ENCODE measurements around the gene PRR20C.
"Not testable (repeated sequence)": the region's sequence is repeated elsewhere in the genome, so short reads cannot be mapped to it uniquely, and the experiment has no call there.

Gene PRR20C

DNA sequence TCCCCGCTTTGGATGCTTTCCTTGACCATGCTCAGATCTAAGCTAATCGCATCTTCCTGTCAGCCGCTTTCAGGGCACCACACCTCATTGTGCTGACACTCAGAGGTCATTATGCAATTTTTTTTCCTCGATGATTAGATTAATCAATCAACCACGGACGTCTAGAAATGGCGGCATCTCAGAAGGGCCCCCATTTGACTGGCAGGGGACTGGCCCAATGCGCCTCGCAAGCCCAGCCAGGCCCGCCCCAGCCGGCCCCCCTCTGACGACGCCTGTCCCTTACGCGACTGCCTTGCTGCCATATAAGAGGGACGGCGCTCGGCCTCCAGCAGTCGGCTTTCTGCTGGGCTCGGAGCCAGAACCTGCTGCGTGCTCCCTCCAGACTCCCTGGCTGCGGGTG lies at the start of gene PRR20C:
Gene PRR20C, plus strand, starts transcription at position 301 of the 400 bp plus-strand sequence. CDS start 387 bp downstream, outside the sequence.
- DNase-seq (ENCODE audit: low read depth in 2 of 3, low spot score in 1 of 3): not testable (repeated sequence)

DNA sequence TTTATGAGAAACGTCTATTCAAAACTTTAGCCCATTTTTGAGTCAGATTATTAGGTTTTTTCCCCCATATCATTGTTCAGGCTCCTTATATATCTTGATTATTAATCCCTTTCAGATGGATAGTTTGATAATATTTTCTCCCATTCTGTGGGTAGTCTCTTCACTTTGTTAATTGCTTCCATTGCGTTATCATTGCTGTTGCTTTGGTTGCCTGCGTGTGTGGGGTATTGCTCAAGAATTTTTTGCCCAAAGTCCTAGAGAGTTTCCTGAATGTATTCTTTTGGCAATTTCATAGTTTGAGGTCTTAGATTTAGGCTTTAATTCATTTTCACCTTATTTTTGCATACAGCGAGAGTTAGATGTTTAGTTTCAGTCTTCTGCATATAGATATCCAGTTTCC lies 38.9 kb upstream of the PRR20C start:
- DNase-seq (ENCODE audit: low read depth in 2 of 3, low spot score in 1 of 3): no peak

DNA sequence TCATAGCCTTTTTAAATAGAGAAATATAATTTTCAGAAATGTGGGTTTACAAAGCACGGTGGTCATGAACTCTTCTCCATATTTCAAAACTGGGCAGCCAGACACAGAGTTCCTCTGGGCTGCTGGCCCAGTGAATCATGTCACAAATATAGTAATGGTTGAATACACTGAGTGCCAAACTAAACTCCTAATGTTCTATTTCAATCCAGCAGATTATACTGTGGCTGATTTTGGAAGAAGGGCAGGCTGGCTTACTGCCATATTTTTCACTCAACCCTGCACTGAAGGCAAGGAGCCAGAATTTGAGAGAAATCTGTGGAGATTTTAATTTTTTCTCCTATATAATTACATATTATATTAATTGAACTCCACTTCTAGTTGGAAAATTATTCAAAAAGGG lies 30.2 kb upstream of the PRR20C start:
- DNase-seq (ENCODE audit: low read depth in 2 of 3, low spot score in 1 of 3): no peak

DNA sequence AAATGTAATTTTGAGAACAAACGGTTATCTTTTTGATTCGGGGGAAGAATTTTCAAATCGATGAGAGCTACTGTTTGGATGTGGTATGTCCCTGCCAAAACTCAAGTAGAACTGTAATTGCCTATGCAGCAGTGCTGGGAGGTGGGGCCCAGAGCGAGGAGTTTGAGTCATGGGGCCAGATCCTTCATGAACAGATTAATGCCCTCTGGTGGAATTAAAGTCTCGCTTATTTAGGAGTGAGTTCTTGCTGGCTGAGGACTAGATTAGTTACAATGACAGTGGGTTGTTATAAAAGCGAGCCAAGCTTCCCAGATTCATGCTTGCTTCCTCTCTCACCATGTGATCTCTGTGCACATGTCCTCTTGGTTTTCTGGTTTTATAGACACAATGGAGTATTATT lies 25.0 kb upstream of the PRR20C start:
- no peak for DNase-seq (ENCODE audit: low read depth in 2 of 3, low spot score in 1 of 3)

DNA sequence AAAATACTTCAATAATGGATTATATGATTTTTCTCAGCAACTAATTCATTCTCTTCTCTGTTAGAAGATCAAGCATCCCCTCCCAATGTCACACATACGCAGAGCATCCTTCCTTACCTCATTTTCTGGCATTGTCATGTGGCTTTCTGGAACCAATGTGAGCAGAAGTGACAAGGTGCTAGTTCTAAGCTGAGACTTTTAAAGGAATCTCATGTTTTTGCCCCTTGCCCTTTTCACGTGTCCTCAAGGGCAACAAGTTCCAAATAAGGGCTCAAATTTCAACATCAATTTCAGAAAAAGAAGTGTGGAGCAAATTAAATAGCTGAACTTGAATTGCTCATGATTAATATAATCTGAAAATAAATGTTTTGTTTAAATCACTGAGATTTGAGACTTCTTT lies 17.8 kb upstream of the PRR20C start:
- DNase-seq (ENCODE audit: low read depth in 2 of 3, low spot score in 1 of 3): no peak

DNA sequence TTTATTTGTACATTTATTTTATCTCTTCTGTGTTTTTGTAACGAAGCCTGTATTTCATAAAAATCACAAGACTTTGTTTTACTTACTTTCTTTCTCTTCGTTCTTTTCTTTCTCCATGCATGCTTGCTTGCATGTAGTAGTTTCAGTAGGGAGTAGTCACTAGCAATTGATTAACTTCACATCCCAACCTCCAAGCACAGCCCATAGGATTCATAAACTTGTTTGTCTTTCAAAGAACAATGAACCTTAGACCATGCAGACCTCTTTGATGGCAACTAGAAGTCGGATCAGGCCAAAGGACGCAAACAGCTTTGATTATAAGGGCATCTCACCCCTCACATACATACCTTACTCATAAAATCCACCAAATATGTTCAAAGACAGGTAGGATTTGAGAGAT lies 16.3 kb upstream of the PRR20C start:
- no peak for DNase-seq (ENCODE audit: low read depth in 2 of 3, low spot score in 1 of 3)

DNA sequence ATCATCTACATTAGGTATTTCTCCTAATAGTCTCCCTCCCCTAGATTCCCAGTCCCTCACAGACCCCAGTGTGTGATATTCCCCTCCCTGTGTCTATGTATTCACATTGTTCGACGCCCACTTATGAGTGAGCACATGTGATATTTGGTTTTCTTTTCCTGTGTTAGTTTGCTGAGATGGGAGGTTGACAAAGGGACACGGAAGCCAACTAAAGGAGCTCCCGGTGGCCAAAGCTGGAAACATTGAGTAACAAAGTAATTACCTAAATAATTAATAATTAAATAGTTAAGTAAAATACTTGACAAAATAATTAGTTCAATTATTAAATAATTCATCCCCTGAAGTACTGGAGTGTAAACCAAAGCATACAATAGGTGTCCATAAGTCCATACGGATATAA lies 14.9 kb upstream of the PRR20C start:
- no peak for DNase-seq (ENCODE audit: low read depth in 2 of 3, low spot score in 1 of 3)

DNA sequence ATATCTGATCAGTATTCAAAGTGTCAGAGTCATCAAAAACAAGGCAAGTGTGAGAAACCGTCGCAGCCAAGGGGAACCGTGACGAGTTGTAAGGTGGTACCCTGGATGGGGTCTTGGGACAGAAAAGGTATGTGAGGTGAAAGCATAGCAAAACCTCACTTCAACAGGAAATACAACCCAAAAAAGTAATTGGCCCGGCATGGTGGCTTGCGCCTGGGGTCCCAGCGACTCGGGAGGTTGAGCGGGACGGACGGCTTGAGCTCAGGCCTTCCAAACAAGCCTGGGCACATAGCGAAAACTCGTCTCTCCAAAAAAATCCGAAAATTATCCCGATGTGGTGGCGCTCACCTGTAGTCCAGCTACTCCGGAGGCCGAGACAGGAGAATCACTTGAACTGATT lies 14.1 kb upstream of the PRR20C start:
- not testable (repeated sequence) for DNase-seq (ENCODE audit: low read depth in 2 of 3, low spot score in 1 of 3)

DNA sequence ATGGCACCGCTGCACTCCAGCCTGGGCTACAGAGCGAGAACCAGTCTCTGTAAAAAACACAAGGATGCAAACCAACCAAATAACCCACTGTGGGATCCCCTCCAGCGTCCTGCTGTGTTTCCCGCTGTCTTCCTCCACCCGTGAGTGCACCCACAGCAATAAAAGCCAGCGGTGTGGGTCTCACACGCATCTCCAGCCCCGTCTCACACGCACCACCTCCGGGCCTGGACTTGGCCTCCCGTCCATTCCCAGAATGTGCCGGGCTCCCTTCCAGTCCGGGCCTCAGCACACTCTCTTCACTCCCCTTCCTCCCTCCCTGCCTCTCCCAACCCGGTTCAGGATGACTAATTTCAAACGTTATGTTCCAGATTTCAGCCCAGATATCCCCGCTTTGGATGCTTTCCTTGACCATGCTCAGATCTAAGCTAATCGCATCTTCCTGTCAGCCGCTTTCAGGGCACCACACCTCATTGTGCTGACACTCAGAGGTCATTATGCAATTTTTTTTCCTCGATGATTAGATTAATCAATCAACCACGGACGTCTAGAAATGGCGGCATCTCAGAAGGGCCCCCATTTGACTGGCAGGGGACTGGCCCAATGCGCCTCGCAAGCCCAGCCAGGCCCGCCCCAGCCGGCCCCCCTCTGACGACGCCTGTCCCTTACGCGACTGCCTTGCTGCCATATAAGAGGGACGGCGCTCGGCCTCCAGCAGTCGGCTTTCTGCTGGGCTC lies 13.5 kb upstream of the PRR20C start, which contains the start of gene PRR20A:
Gene PRR20A, plus strand, starts transcription at position 684 of the 734 bp plus-strand sequence. CDS start 387 bp downstream, outside the sequence.
- not testable (repeated sequence) for DNase-seq (ENCODE audit: low read depth in 2 of 3, low spot score in 1 of 3)

DNA sequence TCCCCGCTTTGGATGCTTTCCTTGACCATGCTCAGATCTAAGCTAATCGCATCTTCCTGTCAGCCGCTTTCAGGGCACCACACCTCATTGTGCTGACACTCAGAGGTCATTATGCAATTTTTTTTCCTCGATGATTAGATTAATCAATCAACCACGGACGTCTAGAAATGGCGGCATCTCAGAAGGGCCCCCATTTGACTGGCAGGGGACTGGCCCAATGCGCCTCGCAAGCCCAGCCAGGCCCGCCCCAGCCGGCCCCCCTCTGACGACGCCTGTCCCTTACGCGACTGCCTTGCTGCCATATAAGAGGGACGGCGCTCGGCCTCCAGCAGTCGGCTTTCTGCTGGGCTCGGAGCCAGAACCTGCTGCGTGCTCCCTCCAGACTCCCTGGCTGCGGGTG lies 6.7 kb upstream of the PRR20C start, which contains the start of gene PRR20B:
Gene PRR20B, plus strand, starts transcription at position 301 of the 400 bp plus-strand sequence. CDS start 387 bp downstream, outside the sequence.
- not testable (repeated sequence) for DNase-seq (ENCODE audit: low read depth in 2 of 3, low spot score in 1 of 3)

DNA sequence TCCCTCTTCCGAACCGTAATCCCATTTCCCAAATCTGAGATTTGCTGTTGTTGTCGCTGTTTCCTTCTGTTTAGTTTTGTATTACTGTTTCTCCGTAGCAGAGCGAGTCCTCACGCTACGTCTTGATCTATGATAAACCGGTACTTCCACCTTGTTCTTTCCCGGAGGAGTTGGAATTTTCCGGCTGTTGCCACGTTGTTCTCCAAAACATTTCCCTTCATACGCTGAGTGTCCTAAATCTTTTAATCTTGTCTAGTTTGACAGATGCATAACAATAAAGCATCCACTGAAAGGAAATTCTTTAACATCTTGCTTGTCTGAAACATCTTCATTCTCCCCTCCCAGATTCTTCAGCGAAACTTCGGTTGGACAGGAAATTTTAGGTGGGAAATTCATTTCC lies 5.8 kb upstream of the PRR20C start:
- DNase-seq (ENCODE audit: low read depth in 2 of 3, low spot score in 1 of 3): not testable (repeated sequence)

DNA sequence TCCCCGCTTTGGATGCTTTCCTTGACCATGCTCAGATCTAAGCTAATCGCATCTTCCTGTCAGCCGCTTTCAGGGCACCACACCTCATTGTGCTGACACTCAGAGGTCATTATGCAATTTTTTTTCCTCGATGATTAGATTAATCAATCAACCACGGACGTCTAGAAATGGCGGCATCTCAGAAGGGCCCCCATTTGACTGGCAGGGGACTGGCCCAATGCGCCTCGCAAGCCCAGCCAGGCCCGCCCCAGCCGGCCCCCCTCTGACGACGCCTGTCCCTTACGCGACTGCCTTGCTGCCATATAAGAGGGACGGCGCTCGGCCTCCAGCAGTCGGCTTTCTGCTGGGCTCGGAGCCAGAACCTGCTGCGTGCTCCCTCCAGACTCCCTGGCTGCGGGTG lies 6.5 kb downstream of the PRR20C start, which contains the start of gene PRR20D:
Gene PRR20D, plus strand, starts transcription at position 301 of the 400 bp plus-strand sequence. CDS start 387 bp downstream, outside the sequence.
- not testable (repeated sequence) for DNase-seq (ENCODE audit: low read depth in 2 of 3, low spot score in 1 of 3)

DNA sequence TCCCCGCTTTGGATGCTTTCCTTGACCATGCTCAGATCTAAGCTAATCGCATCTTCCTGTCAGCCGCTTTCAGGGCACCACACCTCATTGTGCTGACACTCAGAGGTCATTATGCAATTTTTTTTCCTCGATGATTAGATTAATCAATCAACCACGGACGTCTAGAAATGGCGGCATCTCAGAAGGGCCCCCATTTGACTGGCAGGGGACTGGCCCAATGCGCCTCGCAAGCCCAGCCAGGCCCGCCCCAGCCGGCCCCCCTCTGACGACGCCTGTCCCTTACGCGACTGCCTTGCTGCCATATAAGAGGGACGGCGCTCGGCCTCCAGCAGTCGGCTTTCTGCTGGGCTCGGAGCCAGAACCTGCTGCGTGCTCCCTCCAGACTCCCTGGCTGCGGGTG lies 13.0 kb downstream of the PRR20C start, which contains the start of gene PRR20E:
Gene PRR20E, plus strand, starts transcription at position 301 of the 400 bp plus-strand sequence. CDS start 387 bp downstream, outside the sequence.
- not testable (repeated sequence) for DNase-seq (ENCODE audit: low read depth in 2 of 3, low spot score in 1 of 3)

DNA sequence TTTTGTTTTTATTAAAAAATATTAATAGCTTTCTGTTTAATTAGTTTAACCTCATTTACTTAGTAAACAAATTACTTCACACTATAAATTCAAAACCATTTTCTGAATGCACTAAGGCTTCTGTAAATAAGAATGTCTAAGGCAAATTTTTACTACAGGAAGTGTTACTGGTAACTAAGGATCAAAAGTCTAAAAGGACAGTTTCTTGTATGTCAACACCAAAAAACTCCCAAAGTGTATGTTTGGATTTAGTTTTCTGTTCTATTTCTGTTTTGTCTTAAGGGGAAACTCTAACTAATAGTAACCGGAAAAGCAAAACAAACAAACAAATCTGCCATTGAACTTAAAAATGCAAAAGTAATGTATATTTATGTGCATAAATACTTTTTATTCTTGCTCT lies 37.8 kb downstream of the PRR20C start:
- DNase-seq (ENCODE audit: low read depth in 2 of 3, low spot score in 1 of 3): no peak
